ENCODE measurements around the gene COQ8B. TPM values are rescaled to one million over a fixed set of nuclear protein-coding genes. Genes with fewer than 3 reads are reported as not detected.

Gene COQ8B
- total RNA-seq, 4 donors from 2014 or later: 40.2 to 58.7 (median 44.1) TPM

GRCh38 chr19:40683437-40683836 is 33.2 kb downstream of the COQ8B start:
- DNase-seq (ENCODE audit: low spot score in 2 of 2): no peak
- TF ChIP-seq POLR2A (IDR thresholded peaks at IDR 0.05) (no peak), CTCF (IDR thresholded peaks at IDR 0.05) (no peak)
- intact Hi-C loops (cut with DNase I; ENCODE audit: low total_unique reads): no loop called here
- 79 to 95% methylated on average over 9 of the region's 9 CpGs for WGBS, 2 donors
- H3K4me3 ChIP-seq (ENCODE audit: low read depth, poor library complexity, severe bottlenecking): no peak overlapping the region

- no peak for DNase-seq (ENCODE audit: low spot score in 2 of 2)
- intact Hi-C loops (cut with DNase I; ENCODE audit: low total_unique reads): no loop called here
- 86 to 87% methylated on average over 18 of the region's 18 CpGs for WGBS, 2 donors
- H3K4me3 ChIP-seq (ENCODE audit: low read depth, poor library complexity, severe bottlenecking): no peak overlapping the region
- TF ChIP-seq CTCF (IDR thresholded peaks at IDR 0.05) (no peak), POLR2A (IDR thresholded peaks at IDR 0.05) (no peak)
Observed at GRCh38 chr19:40682431-40682964, 34.2 kb downstream of the COQ8B start.

- intact Hi-C loops (cut with DNase I; ENCODE audit: low total_unique reads): no loop called here
- TF ChIP-seq CTCF (IDR thresholded peaks at IDR 0.05): no peak
- no peak for TF ChIP-seq POLR2A (IDR thresholded peaks at IDR 0.05)
- 81 to 92% methylated on average over 4 of the region's 4 CpGs for WGBS, 2 donors
Observed at GRCh38 chr19:40681039-40681438, 35.6 kb downstream of the COQ8B start.

GRCh38 chr19:40677156-40677555 is 39.5 kb downstream of the COQ8B start:
- 93 to 97% methylated on average over 23 of the region's 23 CpGs for WGBS, 2 donors
- no peak overlapping the region for H3K4me3 ChIP-seq (ENCODE audit: low read depth, poor library complexity, severe bottlenecking)
- intact Hi-C loops (cut with DNase I; ENCODE audit: low total_unique reads): no loop called here
- no peak for TF ChIP-seq POLR2A (IDR thresholded peaks at IDR 0.05)
- no peak for TF ChIP-seq CTCF (IDR thresholded peaks at IDR 0.05)
- DNase-seq (ENCODE audit: low spot score in 2 of 2): no peak

More at GRCh38 chr19:40681039-40681438, 35.6 kb downstream of the COQ8B start:
- DNase-seq (ENCODE audit: low spot score in 2 of 2): no peak
- no peak overlapping the region for H3K4me3 ChIP-seq (ENCODE audit: low read depth, poor library complexity, severe bottlenecking)

GRCh38 chr19:40674291-40674690 is 42.4 kb downstream of the COQ8B start:
- 78 to 88% methylated on average over 3 of the region's 3 CpGs for whole genome bisulfite sequencing, 2 donors
- no peak for DNase-seq (ENCODE audit: low spot score in 2 of 2)
- intact Hi-C loops (cut with DNase I; ENCODE audit: low total_unique reads): no loop called here
- TF ChIP-seq POLR2A (IDR thresholded peaks at IDR 0.05) (no peak), CTCF (IDR thresholded peaks at IDR 0.05) (no peak)
- no peak overlapping the region for H3K4me3 ChIP-seq (ENCODE audit: low read depth, poor library complexity, severe bottlenecking)

- WGBS, 2 donors: 91 to 92% methylated on average over 11 of the region's 11 CpGs
- no peak for TF ChIP-seq CTCF (IDR thresholded peaks at IDR 0.05)
- TF ChIP-seq POLR2A (IDR thresholded peaks at IDR 0.05): no peak
- no peak overlapping the region for H3K4me3 ChIP-seq (ENCODE audit: low read depth, poor library complexity, severe bottlenecking)
- no peak for DNase-seq (ENCODE audit: low spot score in 2 of 2)
- intact Hi-C loops (cut with DNase I; ENCODE audit: low total_unique reads): no loop called here
Observed at GRCh38 chr19:40673397-40673796, 43.3 kb downstream of the COQ8B start.

Measured in lower leg skin (tissue), 4 donors.